Hematopoietic multipotent progenitor cell (in vitro differentiated cells): ENCODE measurements around the gene GPX2. TPM values are rescaled to one million over a fixed set of nuclear protein-coding genes. Genes with fewer than 3 reads are reported as not detected.

Experiments
- DNase-seq, 3 donors: peaks; one replicate each; pipeline ENCODE4 v3.0.0-alpha.2; 2011 to 2015; ENCODE audit warnings: low read depth in 2 of 3, low spot score in 2 of 3
- total RNA-seq: library from RNA; depleted of rRNA; stranded (reverse); fragments of >200 nt; gene quantifications from one replicate; pipeline ENCODE4 v1.2.3, GENCODE V29; 2012

The GPX2 gene
- total RNA-seq, 1 donor, result 0.27 TPM

DNA sequence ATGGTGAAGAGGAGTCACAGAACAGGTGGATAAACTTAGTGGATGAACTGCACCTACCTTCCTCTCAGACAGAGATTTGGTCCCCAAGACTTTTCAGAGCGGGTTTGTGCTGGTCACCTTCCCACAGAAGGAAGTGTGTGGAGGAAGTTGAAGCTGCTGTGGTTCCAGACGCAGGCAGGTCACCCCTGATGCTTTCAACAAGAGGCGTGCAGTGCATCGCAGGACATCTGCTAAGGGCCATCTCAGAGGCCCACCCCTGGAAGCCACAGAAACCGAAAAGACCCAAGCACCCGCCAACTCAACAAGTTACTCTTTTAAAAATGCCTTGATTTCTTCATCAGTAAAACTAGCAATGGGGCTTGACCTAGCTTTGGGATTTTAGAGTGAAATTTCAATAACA, 1.0 kb upstream of the GPX2 start:
- peak in 2 of 3 donors; percentile 24 to 60 for DNase-seq

DNA sequence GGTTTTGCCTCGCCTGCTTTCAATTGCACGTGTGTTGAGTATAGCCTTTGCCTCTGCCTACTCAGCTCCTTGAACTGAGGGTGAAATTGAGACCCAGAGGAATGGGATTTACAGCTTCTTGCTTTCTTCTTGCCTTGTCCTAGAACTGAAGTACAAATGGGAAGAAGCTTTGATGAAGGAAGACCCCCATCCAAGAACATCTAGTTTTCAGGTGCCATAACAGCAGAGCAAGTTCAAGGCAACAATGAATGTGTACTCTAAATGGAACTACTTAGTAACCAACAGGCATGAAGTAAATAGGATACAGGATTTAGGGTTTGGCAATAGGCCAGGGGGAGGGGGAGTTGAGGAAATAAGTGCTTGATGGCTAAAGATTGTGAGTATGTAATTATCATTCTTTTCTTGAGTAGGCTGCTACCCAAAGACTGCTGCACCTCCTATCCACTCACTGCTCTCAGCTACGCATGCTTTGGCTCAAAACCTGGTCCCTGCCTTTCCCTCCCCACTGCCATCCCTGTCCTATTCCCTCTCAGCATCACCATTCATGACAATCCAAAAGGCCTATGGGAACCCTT, 2.1 kb downstream of the GPX2 start:
- no peak for DNase-seq

DNA sequence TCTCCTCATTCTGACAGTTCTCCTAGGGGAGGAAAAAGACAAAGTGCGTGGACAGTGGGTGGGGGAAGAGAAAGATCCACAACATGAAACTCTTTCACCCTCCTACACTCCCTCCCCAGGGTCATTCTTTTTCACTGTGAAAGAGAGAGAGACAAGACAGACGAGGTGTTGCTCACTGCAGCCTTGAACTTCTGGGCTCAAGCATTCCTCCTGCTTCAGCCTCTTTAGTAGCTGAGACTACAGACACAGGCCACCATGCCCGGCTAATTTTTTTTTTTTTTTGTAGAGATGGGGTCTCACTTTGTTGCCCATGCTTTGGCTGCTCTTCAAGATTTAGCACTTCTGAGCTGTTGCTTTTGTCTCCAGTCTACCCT, 2.7 kb downstream of the GPX2 start:
- no peak for DNase-seq

GRCh38 chr14:64938972-64939816, 3.4 kb downstream of the GPX2 start:
- DNase-seq, result no peak

GRCh38 chr14:64937821-64938193, 4.7 kb downstream of the GPX2 start:
- no peak for DNase-seq

DNA sequence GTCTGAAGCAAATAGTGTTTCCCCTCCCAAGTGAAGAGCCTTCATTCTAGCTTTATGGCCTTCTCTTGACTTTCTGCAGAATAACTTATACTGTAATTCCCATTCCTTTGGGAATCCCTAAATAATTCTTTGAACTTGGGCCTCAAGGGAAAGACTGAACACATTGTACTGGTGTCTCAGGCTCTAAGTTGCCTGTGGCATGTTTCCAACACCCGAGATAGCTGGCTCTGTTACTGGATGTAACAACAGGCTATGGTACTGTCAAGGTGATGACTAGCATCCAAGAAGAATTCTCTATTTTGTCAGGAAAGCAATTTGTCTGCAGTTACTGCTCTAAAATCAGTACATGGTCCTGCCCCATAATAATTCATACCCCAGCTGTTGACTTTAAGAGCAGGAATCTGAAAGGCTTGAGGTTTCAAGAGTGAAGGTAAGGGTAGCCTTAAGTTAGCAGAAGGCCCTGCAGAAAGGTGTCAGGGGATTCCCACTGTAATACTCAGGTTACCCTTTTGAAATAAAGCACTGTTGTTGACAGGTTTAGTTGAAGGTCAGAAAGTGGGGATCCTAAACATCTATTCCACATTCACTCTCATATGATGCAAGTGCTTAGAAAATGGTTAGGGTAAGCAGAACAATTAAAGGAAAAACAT, 5.2 kb downstream of the GPX2 start:
- DNase-seq, result no peak

- DNase-seq, result no peak
Measured at GRCh38 chr14:64935508-64935907, 7.0 kb downstream of the GPX2 start.

GRCh38 chr14:64934338-64934929, 8.1 kb downstream of the GPX2 start:
- DNase-seq, result no peak

GRCh38 chr14:64932231-64932630, 10.3 kb downstream of the GPX2 start:
- no peak for DNase-seq

GRCh38 chr14:64931123-64931522, 11.4 kb downstream of the GPX2 start:
- DNase-seq, result no peak

- no peak for DNase-seq
Measured at GRCh38 chr14:64930085-64930843, 12.3 kb downstream of the GPX2 start.

DNA sequence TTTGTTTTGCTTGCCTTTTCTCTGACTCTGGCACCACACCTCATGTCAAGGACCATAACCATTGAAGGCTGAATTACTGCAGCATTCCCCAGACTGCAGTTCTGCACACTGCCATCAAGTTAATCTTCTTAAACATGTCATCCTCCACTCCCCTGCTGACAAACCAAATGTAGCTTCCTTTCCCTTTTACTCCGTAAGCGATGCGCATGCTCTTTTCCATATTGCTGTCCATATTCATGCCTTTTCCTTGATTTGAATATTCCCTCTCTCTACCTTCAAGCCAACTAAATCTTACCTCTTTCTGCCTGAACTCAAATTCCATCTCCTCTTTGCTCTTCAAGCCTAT, 13.6 kb downstream of the GPX2 start:
- DNase-seq, result peak in 1 of 3 donors; percentile 13

- DNase-seq, result peak in 2 of 3 donors; percentile 11 to 34
Measured at GRCh38 chr14:64928239-64929013, 14.1 kb downstream of the GPX2 start.

GRCh38 chr14:64927031-64927430, 15.5 kb downstream of the GPX2 start:
- peak in 1 of 3 donors; percentile 27 for DNase-seq

GRCh38 chr14:64926398-64926995, 16.0 kb downstream of the GPX2 start:
- peak in 1 of 3 donors; percentile 30 for DNase-seq

GRCh38 chr14:64923015-64923414, 19.5 kb downstream of the GPX2 start:
- DNase-seq, result no peak

- DNase-seq, result no peak
Measured at GRCh38 chr14:64920465-64920864, 22.1 kb downstream of the GPX2 start.

- DNase-seq, result no peak
Measured at GRCh38 chr14:64919618-64920017, 22.9 kb downstream of the GPX2 start.

GRCh38 chr14:64919215-64919614, 23.3 kb downstream of the GPX2 start:
- no peak for DNase-seq

GRCh38 chr14:64918216-64918615, 24.3 kb downstream of the GPX2 start:
- DNase-seq, result no peak
